K562 (cell line): ENCODE measurements around the gene SLC12A9. TPM values are rescaled to one million over a fixed set of nuclear protein-coding genes. Genes with fewer than 3 reads are reported as not detected.

Experiments used
- ADNP ChIP-seq: fragments of 200-800 bp; sonication (Bioruptor generic); IDR thresholded peaks from 2 replicates; pipeline ENCODE4 v1.6.1; 2016; ENCODE audit warnings: missing genetic modification characterization, missing compliant biosample characterization
- ATF7 ChIP-seq: fragments of 450-650 bp; IDR thresholded peaks from 2 replicates; pipeline ENCODE4 v1.7.1; 2014; ENCODE audit warnings: mild to moderate bottlenecking, moderate library complexity
- BRF2 ChIP-seq: IDR thresholded peaks from 3 replicates; pipeline ENCODE4 v1.6.1; 2011; ENCODE audit warnings: borderline replicate concordance, mild to moderate bottlenecking; ENCODE audit not compliant: insufficient read length, insufficient read depth
- CBX8 ChIP-seq: fragments of 200-600 bp; sonication (generic); IDR thresholded peaks from 2 replicates; pipeline ENCODE4 v1.6.1; 2012; ENCODE audit warnings: borderline replicate concordance, mixed run types, low read depth, mild to moderate bottlenecking, moderate library complexity, mixed read lengths, low read length, control low read depth, inconsistent platforms; ENCODE audit not compliant: poor library complexity, severe bottlenecking; ENCODE audit errors: extremely low read depth
- CC2D1A ChIP-seq: fragments of 450-650 bp; IDR thresholded peaks from 2 replicates; pipeline ENCODE4 v1.6.1; 2017; ENCODE audit warnings: mild to moderate bottlenecking
- DEAF1 ChIP-seq: fragments of 450-650 bp; formaldehyde crosslinking; IDR thresholded peaks from 2 replicates; pipeline ENCODE4 v1.4.0; 2020; ENCODE audit warnings: mild to moderate bottlenecking, moderate library complexity
- ERF ChIP-seq: fragments of 450-650 bp; formaldehyde crosslinking; IDR thresholded peaks from 2 replicates; pipeline ENCODE4 v1.4.0; 2020; ENCODE audit warnings: mild to moderate bottlenecking, mixed read lengths
- MEIS2 ChIP-seq: fragments of 450-650 bp; IDR thresholded peaks from 2 replicates; pipeline ENCODE4 v1.6.1; 2014; ENCODE audit warnings: mild to moderate bottlenecking; ENCODE audit not compliant: partially characterized antibody
- MITF ChIP-seq: IDR thresholded peaks from 2 replicates; pipeline ENCODE4 v1.6.1; 2014; ENCODE audit warnings: antibody characterized with exemption
- NFIC ChIP-seq: fragments of 450-650 bp; IDR thresholded peaks from 2 replicates; pipeline ENCODE4 v1.6.1; 2017; ENCODE audit warnings: mild to moderate bottlenecking, inconsistent platforms
- NR2F6 ChIP-seq: fragments of 450-650 bp; formaldehyde crosslinking; IDR thresholded peaks from 2 replicates; pipeline ENCODE4 v1.4.0; 2020; ENCODE audit warnings: mild to moderate bottlenecking
- PATZ1 ChIP-seq: fragments of 250-450 bp; sonication (Bioruptor Pico); IDR thresholded peaks from 2 replicates; pipeline ENCODE4 v1.5.0; 2020; ENCODE audit warnings: mild to moderate bottlenecking, borderline replicate concordance
- RBM25 ChIP-seq: fragments of 200-400 bp; formaldehyde crosslinking; IDR thresholded peaks from 2 replicates; pipeline ENCODE4 v1.6.1; 2018; ENCODE audit warnings: low read length, low read depth, moderate library complexity; ENCODE audit not compliant: severe bottlenecking
- RHOXF2B ChIP-seq: fragments of 250-450 bp; sonication (Bioruptor Pico); conservative IDR thresholded peaks from 2 replicates; pipeline ENCODE4 v1.5.1; 2021
- SMARCA4 ChIP-seq: fragments of 450-650 bp; IDR thresholded peaks from 2 replicates; pipeline ENCODE4 v1.6.1; 2016
- TAF9B ChIP-seq: fragments of 450-650 bp; IDR thresholded peaks from 2 replicates; pipeline ENCODE4 v1.6.1; 2018; ENCODE audit warnings: mild to moderate bottlenecking; ENCODE audit not compliant: partially characterized antibody
- TGIF2 ChIP-seq: sonication (generic); formaldehyde crosslinking; IDR thresholded peaks from 2 replicates; pipeline ENCODE4 v1.8.1; 2022; ENCODE audit warnings: mild to moderate bottlenecking, missing genetic modification reagents, moderate library complexity
- ZNF124 ChIP-seq: sonication (generic); formaldehyde crosslinking; IDR thresholded peaks from 2 replicates; pipeline ENCODE4 v1.8.1; 2022; ENCODE audit warnings: missing genetic modification reagents
- ZNF444 ChIP-seq: fragments of 250-450 bp; sonication (Bioruptor Pico); IDR thresholded peaks from 2 replicates; pipeline ENCODE4 v1.4.0; 2020; ENCODE audit warnings: mild to moderate bottlenecking, moderate library complexity
- ZNF778 ChIP-seq: fragments of 450-650 bp; formaldehyde crosslinking; IDR thresholded peaks from 2 replicates; pipeline ENCODE4 v1.4.0; 2020; ENCODE audit warnings: mild to moderate bottlenecking, moderate library complexity
- polyA plus RNA-seq, 8 experiments: library from polyadenylated mRNA; depleted of rRNA in 4 of 8; stranded (reverse) in 5 of 8; unstranded in 3 of 8; fragments of >200 nt; fragmentation: Nextera tagmentation in 2 of 8; fragmentation: Illumina TruSeq in 1 of 8; extraction: Ambion mirVana in 2 of 8; extraction: Trizol in 1 of 8; gene quantifications; 2 replicates each; pipeline versions ENCODE4 v1.2.1 to v1.2.3, GENCODE V29; 2011 to 2014; ENCODE audit warnings: inconsistent platforms in 1 of 8, missing spikeins in 1 of 8
- total RNA-seq, 7 experiments: library from RNA; depleted of rRNA in 6 of 7; stranded (reverse); fragments of >200 nt in 6 of 7; fragmentation: Illumina TruSeq in 2 of 7; extraction: Trizol in 2 of 7; gene quantifications; 2 replicates each; pipeline versions ENCODE4 v1.2.1 to v1.2.3, GENCODE V29; 2011 to 2021; ENCODE audit warnings: low replicate concordance in 1 of 7

The SLC12A9 gene
- total and polyA plus RNA-seq, 9 of the 15 experiments (the other 6 are each of a cell fraction or from before 2014, with no cell fraction given): 0.06 to 20.2 (median 10.7) TPM

GRCh38 chr7:100897772-100898454 is 45.4 kb downstream of the SLC12A9 start (continued):
- no peak for TF ChIP-seq PATZ1
- no peak for TF ChIP-seq ZNF444
- no peak for TF ChIP-seq ADNP (tag)
- no peak; the same call in 1 of the 2 replicates for TF ChIP-seq ATF7
- TF ChIP-seq ERF: no peak
- no peak for TF ChIP-seq TGIF2
- no peak for TF ChIP-seq CBX8
- TF ChIP-seq SMARCA4: peak; percentile 80
- no peak for TF ChIP-seq ZNF124 (CRISPR knock-in tag)
- TF ChIP-seq TAF9B: no peak
- peak; percentile 84 for TF ChIP-seq MEIS2
- TF ChIP-seq MITF: 0 out of 2 replicates have a peak, but pooled peaks have one; percentile 23
- TF ChIP-seq BRF2: no peak
- TF ChIP-seq NFIC: peak; percentile 57
- no peak for TF ChIP-seq DEAF1 (CRISPR knock-in tag)
- no peak for TF ChIP-seq ZNF778 (CRISPR knock-in tag)
- TF ChIP-seq CC2D1A: no peak
- TF ChIP-seq RBM25: no peak
- TF ChIP-seq NR2F6 (CRISPR knock-in tag): no peak
- no peak for TF ChIP-seq RHOXF2B (CRISPR knock-in tag)
